SK-N-SH treated with all-trans-retinoic acid at 6 μM for 48 hours (cell line): ENCODE measurements around the gene KRT78.

Experiments used
- ATAC-seq: fragments of 200-7000 bp; cut with Tn5 transposase; 3 replicates; pipeline ENCODE4 v1.9.1; 2020; ENCODE audit warnings: mild to moderate bottlenecking, moderate library complexity
- ARNTL ChIP-seq: fragments of 450-650 bp; formaldehyde crosslinking; IDR thresholded peaks from 2 replicates; pipeline ENCODE4 v1.5.0; 2020; ENCODE audit warnings: low read depth, mild to moderate bottlenecking, moderate library complexity, borderline replicate concordance
- BACH2 ChIP-seq: fragments of 250-450 bp; sonication (Bioruptor Pico); IDR thresholded peaks from 2 replicates; pipeline ENCODE4 v1.9.0; 2021; ENCODE audit warnings: mild to moderate bottlenecking, borderline replicate concordance
- CREB5 ChIP-seq: fragments of 250-450 bp; sonication (Bioruptor Pico); IDR thresholded peaks from 2 replicates; pipeline ENCODE4 v1.5.1; 2020; ENCODE audit warnings: low read depth, mild to moderate bottlenecking, moderate library complexity
- CSDC2 ChIP-seq: fragments of 250-450 bp; sonication (Bioruptor Pico); IDR thresholded peaks from 2 replicates; pipeline ENCODE4 v1.5.0; 2020; ENCODE audit warnings: mild to moderate bottlenecking, moderate library complexity
- CSRNP3 ChIP-seq: fragments of 250-450 bp; sonication (Bioruptor Pico); IDR thresholded peaks from 2 replicates; pipeline ENCODE4 v1.5.1; 2021; ENCODE audit warnings: mild to moderate bottlenecking, moderate library complexity
- ESRRG ChIP-seq: fragments of 250-450 bp; sonication (Bioruptor Pico); IDR thresholded peaks from 2 replicates; pipeline ENCODE4 v1.6.1; 2021; ENCODE audit warnings: mild to moderate bottlenecking
- GLIS3 ChIP-seq: fragments of 250-450 bp; sonication (Bioruptor Pico); IDR thresholded peaks from 2 replicates; pipeline ENCODE4 v1.5.0; 2020; ENCODE audit warnings: mild to moderate bottlenecking, moderate library complexity
- ISL1 ChIP-seq: fragments of 250-450 bp; sonication (Bioruptor Pico); IDR thresholded peaks from 2 replicates; pipeline ENCODE4 v2.1.2; 2022; ENCODE audit warnings: mild to moderate bottlenecking, moderate library complexity
- OSR1 ChIP-seq: fragments of 250-450 bp; sonication (Bioruptor Pico); IDR thresholded peaks from 2 replicates; pipeline ENCODE4 v1.8.0; 2022; ENCODE audit warnings: moderate library complexity, mild to moderate bottlenecking, inconsistent platforms
- POU6F1 ChIP-seq: fragments of 250-450 bp; sonication (Bioruptor Pico); IDR thresholded peaks from 2 replicates; pipeline ENCODE4 v1.8.0; 2021; ENCODE audit warnings: low read depth, mild to moderate bottlenecking, moderate library complexity, borderline replicate concordance
- PPARA ChIP-seq: fragments of 250-450 bp; sonication (Bioruptor Pico); IDR thresholded peaks from 2 replicates; pipeline ENCODE4 v1.5.0; 2020; ENCODE audit warnings: mild to moderate bottlenecking, borderline replicate concordance
- RARB ChIP-seq: fragments of 250-450 bp; sonication (Bioruptor Pico); IDR thresholded peaks from 2 replicates; pipeline ENCODE4 v1.8.0; 2021; ENCODE audit warnings: mild to moderate bottlenecking, moderate library complexity
- SNAI2 ChIP-seq: fragments of 250-450 bp; sonication (Bioruptor Pico); IDR thresholded peaks from 2 replicates; pipeline ENCODE4 v1.5.0; 2020; ENCODE audit warnings: mild to moderate bottlenecking, moderate library complexity
- TCF4 ChIP-seq: fragments of 250-450 bp; sonication (Bioruptor Pico); IDR thresholded peaks from 2 replicates; pipeline ENCODE4 v1.8.0; 2021; ENCODE audit warnings: mild to moderate bottlenecking, moderate library complexity, borderline replicate concordance
- TOX ChIP-seq: fragments of 250-450 bp; sonication (Bioruptor Pico); IDR thresholded peaks from 2 replicates; pipeline ENCODE4 v1.8.0; 2021; ENCODE audit warnings: mild to moderate bottlenecking, moderate library complexity, borderline replicate concordance
- TSHZ2 ChIP-seq: fragments of 250-450 bp; sonication (Bioruptor Pico); IDR thresholded peaks from 2 replicates; pipeline ENCODE4 v1.5.0; 2020; ENCODE audit warnings: mild to moderate bottlenecking, moderate library complexity
- ZFP3 ChIP-seq: fragments of 250-450 bp; sonication (Bioruptor Pico); IDR thresholded peaks from 2 replicates; pipeline ENCODE4 v1.5.0; 2020; ENCODE audit warnings: mild to moderate bottlenecking, moderate library complexity
- ZFP30 ChIP-seq: fragments of 450-650 bp; formaldehyde crosslinking; IDR thresholded peaks from 2 replicates; pipeline ENCODE4 v1.5.0; 2022; ENCODE audit warnings: mild to moderate bottlenecking, moderate library complexity
- ZNF565 ChIP-seq: fragments of 450-650 bp; formaldehyde crosslinking; conservative IDR thresholded peaks from 2 replicates; pipeline ENCODE4 v1.5.0; 2020; ENCODE audit warnings: low read depth, mild to moderate bottlenecking, moderate library complexity
- ZNF70 ChIP-seq: fragments of 450-650 bp; formaldehyde crosslinking; IDR thresholded peaks from 2 replicates; pipeline ENCODE4 v1.5.0; 2020; ENCODE audit warnings: mild to moderate bottlenecking, moderate library complexity
- ZNF8 ChIP-seq: fragments of 450-650 bp; formaldehyde crosslinking; IDR thresholded peaks from 2 replicates; pipeline ENCODE4 v1.5.0; 2020; ENCODE audit warnings: mild to moderate bottlenecking, moderate library complexity

Gene KRT78

GRCh38 chr12:52799505-52800211 lies 49.1 kb downstream of the KRT78 start:
- TF ChIP-seq ZFP3 (CRISPR knock-in tag) (no peak), ARNTL (CRISPR knock-in tag) (no peak), SNAI2 (CRISPR knock-in tag) (no peak), BACH2 (no peak), CREB5 (CRISPR knock-in tag) (no peak)
- no peak for ATAC-seq

- TF ChIP-seq ZNF70 (CRISPR knock-in tag): no peak
- no peak for TF ChIP-seq ESRRG (CRISPR knock-in tag)
- no peak for TF ChIP-seq SNAI2 (CRISPR knock-in tag)
- TF ChIP-seq OSR1 (CRISPR knock-in tag): no peak
- no peak for TF ChIP-seq CREB5 (CRISPR knock-in tag)
- no peak for TF ChIP-seq BACH2
- TF ChIP-seq CSRNP3 (CRISPR knock-in tag): no peak
- TF ChIP-seq ZNF565: no peak
- no peak for TF ChIP-seq GLIS3 (CRISPR knock-in tag)
- no peak for TF ChIP-seq ZFP3 (CRISPR knock-in tag)
- no peak for TF ChIP-seq ARNTL (CRISPR knock-in tag)
- no peak for TF ChIP-seq TCF4
- no peak for TF ChIP-seq PPARA (CRISPR knock-in tag)
- no peak for TF ChIP-seq RARB (CRISPR knock-in tag)
- no peak for TF ChIP-seq CSDC2 (CRISPR knock-in tag)
- ATAC-seq: no peak
Measured at GRCh38 chr12:52798671-52799504, 49.9 kb downstream of the KRT78 start.

GRCh38 chr12:52798003-52798670 lies 50.7 kb downstream of the KRT78 start:
- TF ChIP-seq TSHZ2: no peak
- TF ChIP-seq CSRNP3 (CRISPR knock-in tag): no peak
- no peak for ATAC-seq

- ATAC-seq: no peak
- TF ChIP-seq ZNF8 (CRISPR knock-in tag): no peak
- TF ChIP-seq ESRRG (CRISPR knock-in tag): no peak
- no peak for TF ChIP-seq TOX (CRISPR knock-in tag)
- TF ChIP-seq OSR1 (CRISPR knock-in tag): no peak
- no peak for TF ChIP-seq PPARA (CRISPR knock-in tag)
- no peak for TF ChIP-seq ARNTL (CRISPR knock-in tag)
- no peak for TF ChIP-seq GLIS3 (CRISPR knock-in tag)
- TF ChIP-seq ISL1: no peak
- no peak for TF ChIP-seq BACH2
- TF ChIP-seq ZFP30 (CRISPR knock-in tag): no peak
- no peak for TF ChIP-seq ZNF565
- no peak for TF ChIP-seq POU6F1 (CRISPR knock-in tag)
- no peak for TF ChIP-seq ZNF70 (CRISPR knock-in tag)
Measured at GRCh38 chr12:52797529-52797894, 51.3 kb downstream of the KRT78 start.
